ENCODE measurements around the gene LILRB3. TPM values are rescaled to one million over a fixed set of nuclear protein-coding genes. Genes with fewer than 3 reads are reported as not detected.
"Not testable (repeated sequence)": the region's sequence is repeated elsewhere in the genome, so short reads cannot be mapped to it uniquely, and the experiment has no call there.

Gene LILRB3
- polyA plus RNA-seq, 1 experiment: not detected

- Histone ChIP-seq H3K4me3 (ENCODE audit: low read depth, low read length) (no peak overlapping the region), H3K27ac (ENCODE audit: low read depth, low read length) (no peak overlapping the region), H3K9me3 (ENCODE audit: control insufficient read depth, insufficient read depth, low read length) (no peaks in the 10 kb centered on the region), H3K27me3 (ENCODE audit: control insufficient read depth, insufficient read depth, low read length) (peaks cover 12% of the 10 kb centered on the region)
- ChIA-PET CTCF (no interaction called here), POLR2A (no interaction called here)
- no peak for DNase-seq (ENCODE audit: low read depth, low spot score)
- no peak for TF ChIP-seq CTCF (IDR thresholded peaks at IDR 0.05; ENCODE audit: low read depth, low read length)
These were observed 11.1 kb upstream of the LILRB3 start for GRCh38 chr19:54233941-54234340.

- Histone ChIP-seq H3K27me3 (ENCODE audit: control insufficient read depth, insufficient read depth, low read length) (peaks cover 19% of the 10 kb centered on the region), H3K27ac (ENCODE audit: low read depth, low read length) (no peak overlapping the region), H3K9me3 (ENCODE audit: control insufficient read depth, insufficient read depth, low read length) (no peaks in the 10 kb centered on the region), H3K4me3 (ENCODE audit: low read depth, low read length) (no peak overlapping the region)
- peak; percentile 38 for DNase-seq (ENCODE audit: low read depth, low spot score)
- CTCF ChIA-PET: interaction anchor here (0.6 to 1.0 kb wide), 5 partner anchors 20 to 114 kb away, joined by 3 to 10 read pairs (median 4); partner anchors contain the start of gene MBOAT7
- POLR2A ChIA-PET: no interaction called here
- peak; percentile 94 for TF ChIP-seq CTCF (IDR thresholded peaks at IDR 0.05; ENCODE audit: low read depth, low read length)
These were observed 8.5 kb upstream of the LILRB3 start for GRCh38 chr19:54231077-54231931.

- no peak for TF ChIP-seq CTCF (IDR thresholded peaks at IDR 0.05; ENCODE audit: low read depth, low read length)
- H3K9me3 ChIP-seq (ENCODE audit: control insufficient read depth, insufficient read depth, low read length): no peaks in the 10 kb centered on the region
- H3K4me3 ChIP-seq (ENCODE audit: low read depth, low read length): no peak overlapping the region
- POLR2A ChIA-PET: interaction anchor here (0.7 kb wide), 1 partner anchor 57 kb away, joined by 4 read pairs; no protein-coding TSS in a partner anchor
- H3K27ac ChIP-seq (ENCODE audit: low read depth, low read length): no peak overlapping the region
- DNase-seq (ENCODE audit: low read depth, low spot score): no peak
- CTCF ChIA-PET: interaction anchor here (0.7 kb wide), 1 partner anchor 230 kb away, joined by 3 read pairs; no protein-coding TSS in a partner anchor
- H3K27me3 ChIP-seq (ENCODE audit: control insufficient read depth, insufficient read depth, low read length): peaks cover 24% of the 10 kb centered on the region
These were observed 7.2 kb upstream of the LILRB3 start for GRCh38 chr19:54230031-54230430.

GRCh38 chr19:54229146-54229545, 6.3 kb upstream of the LILRB3 start:
- ChIA-PET POLR2A (interaction anchor here (0.7 kb wide), 1 partner anchor 56 kb away, joined by 4 read pairs; no protein-coding TSS in a partner anchor), CTCF (no interaction called here)
- H3K9me3 ChIP-seq (ENCODE audit: control insufficient read depth, insufficient read depth, low read length): no peaks in the 10 kb centered on the region
- peaks cover 24% of the 10 kb centered on the region for H3K27me3 ChIP-seq (ENCODE audit: control insufficient read depth, insufficient read depth, low read length)
- H3K4me3 ChIP-seq (ENCODE audit: low read depth, low read length): no peak overlapping the region
- TF ChIP-seq CTCF (IDR thresholded peaks at IDR 0.05; ENCODE audit: low read depth, low read length): no peak
- H3K27ac ChIP-seq (ENCODE audit: low read depth, low read length): no peak overlapping the region
- DNase-seq (ENCODE audit: low read depth, low spot score): no peak

GRCh38 chr19:54224619-54225018, 1.8 kb upstream of the LILRB3 start:
- H3K27me3 ChIP-seq (ENCODE audit: control insufficient read depth, insufficient read depth, low read length): peaks cover 17% of the 10 kb centered on the region
- DNase-seq (ENCODE audit: low read depth, low spot score); H3K9me3 ChIP-seq (ENCODE audit: control insufficient read depth, insufficient read depth, low read length); H3K27ac ChIP-seq (ENCODE audit: low read depth, low read length); POLR2A ChIA-PET; H3K4me3 ChIP-seq (ENCODE audit: low read depth, low read length); CTCF ChIA-PET: not testable (repeated sequence)

GRCh38 chr19:54223937-54224281, 1.1 kb upstream of the LILRB3 start:
- DNase-seq (ENCODE audit: low read depth, low spot score); POLR2A ChIA-PET; H3K9me3 ChIP-seq (ENCODE audit: control insufficient read depth, insufficient read depth, low read length); H3K27ac ChIP-seq (ENCODE audit: low read depth, low read length); H3K4me3 ChIP-seq (ENCODE audit: low read depth, low read length): not testable (repeated sequence)
- H3K27me3 ChIP-seq (ENCODE audit: control insufficient read depth, insufficient read depth, low read length): peaks cover 17% of the 10 kb centered on the region
- CTCF ChIA-PET: interaction anchor here (1.5 kb wide), 1 partner anchor 8 kb away, joined by 3 read pairs; no protein-coding TSS in a partner anchor

- H3K4me3 ChIP-seq (ENCODE audit: low read depth, low read length); H3K27ac ChIP-seq (ENCODE audit: low read depth, low read length); POLR2A ChIA-PET; DNase-seq (ENCODE audit: low read depth, low spot score); H3K9me3 ChIP-seq (ENCODE audit: control insufficient read depth, insufficient read depth, low read length): not testable (repeated sequence)
- peaks cover 18% of the 10 kb centered on the region for H3K27me3 ChIP-seq (ENCODE audit: control insufficient read depth, insufficient read depth, low read length)
- CTCF ChIA-PET: interaction anchor here (1.0 to 1.5 kb wide), 2 partner anchors 9 to 55 kb away, joined by 3 read pairs; no protein-coding TSS in a partner anchor
These were observed 600 bp upstream of the LILRB3 start for GRCh38 chr19:54223277-54223936.

- POLR2A ChIA-PET; H3K9me3 ChIP-seq (ENCODE audit: control insufficient read depth, insufficient read depth, low read length); H3K4me3 ChIP-seq (ENCODE audit: low read depth, low read length); DNase-seq (ENCODE audit: low read depth, low spot score); CTCF ChIA-PET; H3K27ac ChIP-seq (ENCODE audit: low read depth, low read length): not testable (repeated sequence)
- H3K27me3 ChIP-seq (ENCODE audit: control insufficient read depth, insufficient read depth, low read length): peaks cover 18% of the 10 kb centered on the region
These were observed 860 bp downstream of the LILRB3 start for GRCh38 chr19:54221947-54222346.

Measured in AG04450 (cell line).